K562 (cell line): ENCODE measurements around the gene ARID4B. TPM values are rescaled to one million over a fixed set of nuclear protein-coding genes. Genes with fewer than 3 reads are reported as not detected.

Experiments
- ATAC-seq: fragments of 200-7000 bp; cut with Tn5 transposase; 3 replicates; pipeline ENCODE4 v1.9.1; 2020; ENCODE audit warnings: moderate library complexity
- BruUV-seq: library from RNA; stranded (reverse); fragments of 400-500 nt; replicated peaks from 2 replicates; lab custom pipeline; 2021; lab: Mats Ljungman, UMichigan
- CTCF ChIA-PET: fragments of 300-600 bp; formaldehyde crosslinking; extraction: SDS; loops from one replicate; lab custom pipeline; 2021; ENCODE audit warnings: low intra/inter-chr PET ratio; lab: Yijun Ruan, JAX
- POLR2A ChIA-PET: fragments of 300-600, 350-650 bp; sonication (Branson Sonifier 250); formaldehyde crosslinking; extraction: SDS; loops from one replicate; lab custom pipeline; 2021; ENCODE audit warnings: antibody characterized with exemption, inconsistent platforms; lab: Yijun Ruan, JAX
- DNase-seq, 4 experiments: peaks; one replicate each; pipeline versions ENCODE4 v3.0.0 to v3.0.0-alpha.2; 2011 to 2018; ENCODE audit warnings: low spot score in 3 of 4, mixed read lengths in 3 of 4; ENCODE audit errors: extremely low read depth in 1 of 4
- FAIRE-seq: peaks from 2 replicates; lab custom pipeline; 2011; peaks lifted over from hg19 to GRCh38; lab: Jason Lieb, UNC
- H2AFZ ChIP-seq: 2 replicates; pipeline ENCODE4 v1.6.0; 2011; ENCODE audit warnings: low read depth, low read length, control low read depth, inconsistent platforms
- H3K27ac ChIP-seq: fragments of 200-600 bp; 3 replicates; pipeline ENCODE4 v1.8.0; 2011; ENCODE audit warnings: low read depth, mild to moderate bottlenecking, control low read depth, inconsistent platforms, low read length, moderate library complexity, mixed read lengths; ENCODE audit errors: extremely low read depth
- H3K27me3 ChIP-seq, 2 experiments: fragments of 300-600 bp in 1 of 2; 2 replicates in 1 of 2; 3 replicates in 1 of 2; pipeline versions ENCODE4 v1.6.0 to v1.8.0; 2011; ENCODE audit warnings: inconsistent platforms in 2 of 2, low read length in 2 of 2, mild to moderate bottlenecking in 1 of 2, mixed read lengths in 1 of 2, moderate library complexity in 1 of 2; ENCODE audit not compliant: control insufficient read depth in 2 of 2, insufficient read depth in 2 of 2
- H3K36me3 ChIP-seq: fragments of 300-600 bp; 3 replicates; pipeline ENCODE4 v1.8.0; 2011; ENCODE audit warnings: mild to moderate bottlenecking, low read length, inconsistent platforms; ENCODE audit not compliant: control insufficient read depth, insufficient read depth
- H3K4me1 ChIP-seq, 2 experiments: fragments of 200-600 bp in 1 of 2; replicated peaks in 1 of 2; 2 replicates in 1 of 2; 3 replicates in 1 of 2; pipeline versions ENCODE4 v1.5.1 to v1.8.0; 2011; ENCODE audit warnings: inconsistent platforms in 2 of 2, low read length in 2 of 2, mild to moderate bottlenecking in 1 of 2, mixed read lengths in 1 of 2, moderate library complexity in 1 of 2; ENCODE audit not compliant: control insufficient read depth in 2 of 2, insufficient read depth in 2 of 2
- H3K4me2 ChIP-seq: 2 replicates; pipeline ENCODE4 v1.6.1; 2011; ENCODE audit warnings: low read length, control low read depth, inconsistent platforms, mixed read lengths; ENCODE audit not compliant: insufficient read depth
- H3K4me3 ChIP-seq: fragments of 200-600 bp; sonication (generic), shearing (Covaris generic); 2 replicates; pipeline ENCODE4 v1.5.1; 2016; ENCODE audit warnings: control low read depth, inconsistent platforms
- H3K79me2 ChIP-seq: fragments of 200-600 bp; 3 replicates; pipeline ENCODE4 v1.8.0; 2011; ENCODE audit warnings: low read length, inconsistent platforms; ENCODE audit not compliant: control insufficient read depth, insufficient read depth
- H3K9ac ChIP-seq, 2 experiments: 2 replicates each; pipeline versions ENCODE4 v1.6.0 to v1.6.1; 2011; ENCODE audit warnings: low read depth in 2 of 2, low read length in 2 of 2, control low read depth in 1 of 2, inconsistent platforms in 1 of 2, mild to moderate bottlenecking in 1 of 2, mixed read lengths in 1 of 2; ENCODE audit not compliant: insufficient read depth in 1 of 2
- H3K9me1 ChIP-seq: one replicate; pipeline ENCODE4 v1.6.0; 2011; ENCODE audit warnings: inconsistent platforms, mild to moderate bottlenecking, low read length, moderate library complexity; ENCODE audit not compliant: control insufficient read depth, insufficient read depth
- H3K9me3 ChIP-seq: replicated peaks from 2 replicates; pipeline ENCODE4 v1.5.1; 2011; ENCODE audit warnings: low read depth, low read length, inconsistent platforms; ENCODE audit not compliant: control insufficient read depth, insufficient read depth
- H4K20me1 ChIP-seq: replicated peaks from 2 replicates; pipeline ENCODE4 v1.6.1; 2011; ENCODE audit warnings: low read length, inconsistent platforms, mixed read lengths; ENCODE audit not compliant: control insufficient read depth, insufficient read depth
- EP400 ChIP-seq: fragments of 450-650 bp; IDR thresholded peaks from 2 replicates; pipeline ENCODE4 v1.6.1; 2017; ENCODE audit warnings: antibody characterized with exemption, mild to moderate bottlenecking, moderate library complexity
- ERF ChIP-seq: fragments of 450-650 bp; formaldehyde crosslinking; IDR thresholded peaks from 2 replicates; pipeline ENCODE4 v1.4.0; 2020; ENCODE audit warnings: mild to moderate bottlenecking, mixed read lengths
- KAT8 ChIP-seq: fragments of 450-650 bp; IDR thresholded peaks from 2 replicates; pipeline ENCODE4 v1.6.1; 2016; ENCODE audit warnings: low read depth, mild to moderate bottlenecking
- NUFIP1 ChIP-seq: fragments of 450-650 bp; IDR thresholded peaks from 2 replicates; pipeline ENCODE4 v1.6.1; 2018; ENCODE audit not compliant: partially characterized antibody
- PHB2 ChIP-seq: fragments of 450-650 bp; IDR thresholded peaks from 2 replicates; pipeline ENCODE4 v1.6.1; 2017; ENCODE audit warnings: low read depth
- ZNF583 ChIP-seq: fragments of 250-450 bp; sonication (Bioruptor Pico); IDR thresholded peaks from 2 replicates; pipeline ENCODE4 v1.4.0; 2020
- WGBS: fragments of 100-300 bp; shearing (Covaris generic); methylation state at CpG from one replicate; pipeline ENCODE4 v1.1.6; 2016; ENCODE audit warnings: low coverage, mixed read lengths; ENCODE audit not compliant: insufficient coverage; ENCODE audit errors: missing lambda C conversion rate; 5-methylcytosine and 5-hydroxymethylcytosine counted together
- in situ Hi-C: fragments of 300-500 bp; cut with MboI; formaldehyde crosslinking; loops from 4 replicates; pipeline ENCODE4 v1.15.0; 2018; ENCODE audit warnings: inconsistent platforms, mixed read lengths
- intact Hi-C: fragments of 100-400 bp; cut with micrococcal nuclease; formaldehyde crosslinking; loops from 2 replicates; pipeline ENCODE4 v1.14.2; 2022
- polyA plus RNA-seq, 8 experiments: library from polyadenylated mRNA; depleted of rRNA in 4 of 8; stranded (reverse) in 5 of 8; unstranded in 3 of 8; fragments of >200 nt; fragmentation: Nextera tagmentation in 2 of 8; fragmentation: Illumina TruSeq in 1 of 8; extraction: Ambion mirVana in 2 of 8; extraction: Trizol in 1 of 8; gene quantifications; 2 replicates each; pipeline versions ENCODE4 v1.2.1 to v1.2.3, GENCODE V29; 2011 to 2014; ENCODE audit warnings: inconsistent platforms in 1 of 8, missing spikeins in 1 of 8
- total RNA-seq, 7 experiments: library from RNA; depleted of rRNA in 6 of 7; stranded (reverse); fragments of >200 nt in 6 of 7; fragmentation: Illumina TruSeq in 2 of 7; extraction: Trizol in 2 of 7; gene quantifications; 2 replicates each; pipeline versions ENCODE4 v1.2.1 to v1.2.3, GENCODE V29; 2011 to 2021; ENCODE audit warnings: low replicate concordance in 1 of 7
- TF ChIP-seq, protein P1 (sequence below): fragments of 200-800 bp; sonication (Bioruptor generic); IDR thresholded peaks from 2 replicates; pipeline ENCODE4 v1.6.1; 2016; ENCODE audit warnings: missing genetic modification characterization, missing compliant biosample characterization
- TF ChIP-seq, protein P2 (sequence below): fragments of 250-450 bp; sonication (Bioruptor Pico); IDR thresholded peaks from 2 replicates; pipeline ENCODE4 v1.8.0; 2022; ENCODE audit warnings: inconsistent platforms, mild to moderate bottlenecking, moderate library complexity, borderline replicate concordance
- TF ChIP-seq, protein P3 (sequence below): fragments of 450-650 bp; IDR thresholded peaks from 2 replicates; pipeline ENCODE4 v1.7.0; 2016; ENCODE audit warnings: borderline replicate concordance
- TF ChIP-seq, protein P4 (sequence below), 3 experiments: fragments of 200-800 bp in 1 of 3; fragments of 250-450 bp in 1 of 3; fragments of 450-650 bp in 1 of 3; sonication (Bioruptor Pico) in 1 of 3; sonication (Bioruptor generic) in 1 of 3; formaldehyde crosslinking in 1 of 3; IDR thresholded peaks; 2 replicates each; pipeline versions ENCODE4 v1.6.1 to v1.8.0; 2016 to 2022; ENCODE audit warnings: mild to moderate bottlenecking in 2 of 3, missing genetic modification characterization in 2 of 3, missing compliant biosample characterization in 1 of 3, moderate library complexity in 1 of 3

Gene ARID4B
- total and polyA plus RNA-seq, 9 of the 15 experiments (the other 6 are each of a cell fraction or from before 2014, with no cell fraction given) = 8.4 to 38.9 (median 18.5) TPM

DNA sequence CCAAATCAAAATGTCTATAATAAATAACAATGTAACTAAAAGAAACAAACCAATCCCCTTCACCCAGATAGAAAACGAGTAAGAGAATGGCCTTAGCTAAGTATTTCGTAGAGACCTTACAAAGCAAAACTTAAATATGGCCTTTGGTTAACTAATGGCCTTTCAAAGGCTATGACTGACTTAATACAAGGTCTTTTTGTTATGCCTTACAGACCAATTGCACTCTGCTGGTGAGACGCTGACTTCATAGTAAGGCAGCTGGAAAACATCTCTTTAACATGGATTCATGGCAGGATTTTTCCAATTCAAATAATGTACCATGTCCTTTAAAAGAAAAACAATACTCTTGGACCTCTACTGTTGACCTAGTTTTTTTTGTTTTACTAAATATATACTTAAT is 23.5 kb upstream of the ARID4B start:
- no peak overlapping the region for H2AFZ ChIP-seq
- CTCF ChIA-PET = no interaction called here
- H3K9me1 ChIP-seq = no peaks in the 10 kb centered on the region
- FAIRE-seq (no peak), ATAC-seq (peak; percentile 47; the same call in 2 of the 3 replicates), DNase-seq (no peak)
- H3K9me3 ChIP-seq = no peaks in the 10 kb centered on the region
- H3K27me3 ChIP-seq = no peaks in the 10 kb centered on the region
- intact Hi-C loops (no loop called here), in situ Hi-C loops (no loop called here)
- no peaks in the 10 kb centered on the region for H3K36me3 ChIP-seq
- H4K20me1 ChIP-seq = no peaks in the 10 kb centered on the region
- H3K27ac ChIP-seq = no peak overlapping the region
- no peaks in the 10 kb centered on the region for H3K4me1 ChIP-seq
- no peak overlapping the region for H3K4me3 ChIP-seq
- no peak overlapping the region for H3K4me2 ChIP-seq
- WGBS = 39% methylated on average over 3 of the region's 3 CpGs
- POLR2A ChIA-PET = interaction anchor here (1.3 to 1.5 kb wide), 2 partner anchors 13 to 79 kb away, joined by 3 read pairs; no protein-coding TSS in a partner anchor
- H3K9ac ChIP-seq = no peak overlapping the region
- BruUV-seq = no TSS peak
- H3K79me2 ChIP-seq = no peaks in the 10 kb centered on the region
- TF ChIP-seq KAT8 (no peak), EP400 (no peak), NUFIP1 (no peak), PHB2 (no peak), ZNF583 (CRISPR knock-in tag) (no peak), ERF (CRISPR knock-in tag) (no peak)
- TF ChIP-seq, protein P1, sequence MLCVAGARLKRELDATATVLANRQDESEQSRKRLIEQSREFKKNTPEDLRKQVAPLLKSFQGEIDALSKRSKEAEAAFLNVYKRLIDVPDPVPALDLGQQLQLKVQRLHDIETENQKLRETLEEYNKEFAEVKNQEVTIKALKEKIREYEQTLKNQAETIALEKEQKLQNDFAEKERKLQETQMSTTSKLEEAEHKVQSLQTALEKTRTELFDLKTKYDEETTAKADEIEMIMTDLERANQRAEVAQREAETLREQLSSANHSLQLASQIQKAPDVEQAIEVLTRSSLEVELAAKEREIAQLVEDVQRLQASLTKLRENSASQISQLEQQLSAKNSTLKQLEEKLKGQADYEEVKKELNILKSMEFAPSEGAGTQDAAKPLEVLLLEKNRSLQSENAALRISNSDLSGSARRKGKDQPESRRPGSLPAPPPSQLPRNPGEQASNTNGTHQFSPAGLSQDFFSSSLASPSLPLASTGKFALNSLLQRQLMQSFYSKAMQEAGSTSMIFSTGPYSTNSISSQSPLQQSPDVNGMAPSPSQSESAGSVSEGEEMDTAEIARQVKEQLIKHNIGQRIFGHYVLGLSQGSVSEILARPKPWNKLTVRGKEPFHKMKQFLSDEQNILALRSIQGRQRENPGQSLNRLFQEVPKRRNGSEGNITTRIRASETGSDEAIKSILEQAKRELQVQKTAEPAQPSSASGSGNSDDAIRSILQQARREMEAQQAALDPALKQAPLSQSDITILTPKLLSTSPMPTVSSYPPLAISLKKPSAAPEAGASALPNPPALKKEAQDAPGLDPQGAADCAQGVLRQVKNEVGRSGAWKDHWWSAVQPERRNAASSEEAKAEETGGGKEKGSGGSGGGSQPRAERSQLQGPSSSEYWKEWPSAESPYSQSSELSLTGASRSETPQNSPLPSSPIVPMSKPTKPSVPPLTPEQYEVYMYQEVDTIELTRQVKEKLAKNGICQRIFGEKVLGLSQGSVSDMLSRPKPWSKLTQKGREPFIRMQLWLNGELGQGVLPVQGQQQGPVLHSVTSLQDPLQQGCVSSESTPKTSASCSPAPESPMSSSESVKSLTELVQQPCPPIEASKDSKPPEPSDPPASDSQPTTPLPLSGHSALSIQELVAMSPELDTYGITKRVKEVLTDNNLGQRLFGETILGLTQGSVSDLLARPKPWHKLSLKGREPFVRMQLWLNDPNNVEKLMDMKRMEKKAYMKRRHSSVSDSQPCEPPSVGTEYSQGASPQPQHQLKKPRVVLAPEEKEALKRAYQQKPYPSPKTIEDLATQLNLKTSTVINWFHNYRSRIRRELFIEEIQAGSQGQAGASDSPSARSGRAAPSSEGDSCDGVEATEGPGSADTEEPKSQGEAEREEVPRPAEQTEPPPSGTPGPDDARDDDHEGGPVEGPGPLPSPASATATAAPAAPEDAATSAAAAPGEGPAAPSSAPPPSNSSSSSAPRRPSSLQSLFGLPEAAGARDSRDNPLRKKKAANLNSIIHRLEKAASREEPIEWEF (CRISPR knock-in tag) = no peak
- TF ChIP-seq, protein P2, sequence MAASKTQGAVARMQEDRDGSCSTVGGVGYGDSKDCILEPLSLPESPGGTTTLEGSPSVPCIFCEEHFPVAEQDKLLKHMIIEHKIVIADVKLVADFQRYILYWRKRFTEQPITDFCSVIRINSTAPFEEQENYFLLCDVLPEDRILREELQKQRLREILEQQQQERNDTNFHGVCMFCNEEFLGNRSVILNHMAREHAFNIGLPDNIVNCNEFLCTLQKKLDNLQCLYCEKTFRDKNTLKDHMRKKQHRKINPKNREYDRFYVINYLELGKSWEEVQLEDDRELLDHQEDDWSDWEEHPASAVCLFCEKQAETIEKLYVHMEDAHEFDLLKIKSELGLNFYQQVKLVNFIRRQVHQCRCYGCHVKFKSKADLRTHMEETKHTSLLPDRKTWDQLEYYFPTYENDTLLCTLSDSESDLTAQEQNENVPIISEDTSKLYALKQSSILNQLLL (CRISPR knock-in tag) = no peak
- TF ChIP-seq, protein P3, sequence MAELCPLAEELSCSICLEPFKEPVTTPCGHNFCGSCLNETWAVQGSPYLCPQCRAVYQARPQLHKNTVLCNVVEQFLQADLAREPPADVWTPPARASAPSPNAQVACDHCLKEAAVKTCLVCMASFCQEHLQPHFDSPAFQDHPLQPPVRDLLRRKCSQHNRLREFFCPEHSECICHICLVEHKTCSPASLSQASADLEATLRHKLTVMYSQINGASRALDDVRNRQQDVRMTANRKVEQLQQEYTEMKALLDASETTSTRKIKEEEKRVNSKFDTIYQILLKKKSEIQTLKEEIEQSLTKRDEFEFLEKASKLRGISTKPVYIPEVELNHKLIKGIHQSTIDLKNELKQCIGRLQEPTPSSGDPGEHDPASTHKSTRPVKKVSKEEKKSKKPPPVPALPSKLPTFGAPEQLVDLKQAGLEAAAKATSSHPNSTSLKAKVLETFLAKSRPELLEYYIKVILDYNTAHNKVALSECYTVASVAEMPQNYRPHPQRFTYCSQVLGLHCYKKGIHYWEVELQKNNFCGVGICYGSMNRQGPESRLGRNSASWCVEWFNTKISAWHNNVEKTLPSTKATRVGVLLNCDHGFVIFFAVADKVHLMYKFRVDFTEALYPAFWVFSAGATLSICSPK = no peak
- TF ChIP-seq, protein P4, sequence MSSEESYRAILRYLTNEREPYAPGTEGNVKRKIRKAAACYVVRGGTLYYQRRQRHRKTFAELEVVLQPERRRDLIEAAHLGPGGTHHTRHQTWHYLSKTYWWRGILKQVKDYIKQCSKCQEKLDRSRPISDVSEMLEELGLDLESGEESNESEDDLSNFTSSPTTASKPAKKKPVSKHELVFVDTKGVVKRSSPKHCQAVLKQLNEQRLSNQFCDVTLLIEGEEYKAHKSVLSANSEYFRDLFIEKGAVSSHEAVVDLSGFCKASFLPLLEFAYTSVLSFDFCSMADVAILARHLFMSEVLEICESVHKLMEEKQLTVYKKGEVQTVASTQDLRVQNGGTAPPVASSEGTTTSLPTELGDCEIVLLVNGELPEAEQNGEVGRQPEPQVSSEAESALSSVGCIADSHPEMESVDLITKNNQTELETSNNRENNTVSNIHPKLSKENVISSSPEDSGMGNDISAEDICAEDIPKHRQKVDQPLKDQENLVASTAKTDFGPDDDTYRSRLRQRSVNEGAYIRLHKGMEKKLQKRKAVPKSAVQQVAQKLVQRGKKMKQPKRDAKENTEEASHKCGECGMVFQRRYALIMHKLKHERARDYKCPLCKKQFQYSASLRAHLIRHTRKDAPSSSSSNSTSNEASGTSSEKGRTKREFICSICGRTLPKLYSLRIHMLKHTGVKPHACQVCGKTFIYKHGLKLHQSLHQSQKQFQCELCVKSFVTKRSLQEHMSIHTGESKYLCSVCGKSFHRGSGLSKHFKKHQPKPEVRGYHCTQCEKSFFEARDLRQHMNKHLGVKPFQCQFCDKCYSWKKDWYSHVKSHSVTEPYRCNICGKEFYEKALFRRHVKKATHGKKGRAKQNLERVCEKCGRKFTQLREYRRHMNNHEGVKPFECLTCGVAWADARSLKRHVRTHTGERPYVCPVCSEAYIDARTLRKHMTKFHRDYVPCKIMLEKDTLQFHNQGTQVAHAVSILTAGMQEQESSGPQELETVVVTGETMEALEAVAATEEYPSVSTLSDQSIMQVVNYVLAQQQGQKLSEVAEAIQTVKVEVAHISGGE (CRISPR knock-in tag; IDR thresholded peaks at IDR 0.05) = no peak
